WERI-Rb-1 (cell line): ENCODE measurements around the gene TMEM132A.

Experiments used
- DNase-seq: peaks from one replicate; pipeline ENCODE4 v3.0.0-alpha.2; 2020
- H3K27ac ChIP-seq: fragments of 250-450 bp; sonication (Bioruptor Pico); 2 replicates; pipeline ENCODE4 v1.5.1; 2020; ENCODE audit warnings: mild to moderate bottlenecking, moderate library complexity
- H3K27me3 ChIP-seq: fragments of 250-450 bp; sonication (Bioruptor Pico); 2 replicates; pipeline ENCODE4 v1.5.1; 2021; ENCODE audit warnings: mild to moderate bottlenecking, low read depth, moderate library complexity; ENCODE audit not compliant: insufficient read depth, severe bottlenecking
- H3K36me3 ChIP-seq: fragments of 250-450 bp; sonication (Bioruptor Pico); 2 replicates; pipeline ENCODE4 v1.5.1; 2020; ENCODE audit warnings: mild to moderate bottlenecking, moderate library complexity
- H3K4me3 ChIP-seq: 2 replicates; pipeline ENCODE4 v1.5.1; 2011; ENCODE audit warnings: low read depth, mild to moderate bottlenecking, control low read depth, low read length
- H3K9me3 ChIP-seq: fragments of 250-450 bp; sonication (Bioruptor Pico); 2 replicates; pipeline ENCODE4 v1.5.1; 2021; ENCODE audit warnings: mild to moderate bottlenecking, moderate library complexity; ENCODE audit not compliant: severe bottlenecking
- TF ChIP-seq, protein P1 (sequence below): IDR thresholded peaks from 2 replicates; pipeline ENCODE4 v1.5.1; 2011; ENCODE audit warnings: low read depth, mild to moderate bottlenecking, control low read depth, inconsistent platforms, low read length

Gene TMEM132A

DNA sequence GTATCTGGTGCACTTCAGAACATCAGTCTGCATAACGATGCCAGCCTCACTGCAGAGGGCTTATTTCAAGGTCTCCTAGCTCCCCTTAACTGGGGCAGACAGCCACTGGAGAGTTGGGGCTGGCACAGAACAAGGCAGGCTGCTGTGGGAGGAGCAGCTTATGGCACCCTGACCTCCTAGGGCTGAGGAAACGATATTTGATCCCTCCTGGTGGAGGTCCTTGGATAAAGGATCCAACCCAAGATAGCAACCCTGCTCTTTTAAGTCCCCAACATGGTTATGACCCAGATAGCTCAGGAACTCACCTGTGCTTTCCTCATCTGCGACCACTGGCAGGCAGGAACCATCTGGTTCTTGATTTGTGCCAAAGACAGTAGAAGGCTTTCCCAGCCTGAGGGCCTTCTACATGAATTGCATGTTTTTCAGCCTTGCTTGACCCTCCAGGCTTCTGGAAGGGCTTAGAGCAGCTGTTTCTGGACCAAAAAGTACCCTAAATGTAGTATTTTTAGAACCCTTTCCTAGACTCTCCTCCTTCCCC is 7.5 kb upstream of the TMEM132A start:
- Histone ChIP-seq H3K4me3 (no peak overlapping the region), H3K27ac (no peak overlapping the region), H3K9me3 (no peaks in the 10 kb centered on the region), H3K27me3 (no peaks in the 10 kb centered on the region), H3K36me3 (peaks cover 47% of the 10 kb centered on the region)
- TF ChIP-seq, protein P1, sequence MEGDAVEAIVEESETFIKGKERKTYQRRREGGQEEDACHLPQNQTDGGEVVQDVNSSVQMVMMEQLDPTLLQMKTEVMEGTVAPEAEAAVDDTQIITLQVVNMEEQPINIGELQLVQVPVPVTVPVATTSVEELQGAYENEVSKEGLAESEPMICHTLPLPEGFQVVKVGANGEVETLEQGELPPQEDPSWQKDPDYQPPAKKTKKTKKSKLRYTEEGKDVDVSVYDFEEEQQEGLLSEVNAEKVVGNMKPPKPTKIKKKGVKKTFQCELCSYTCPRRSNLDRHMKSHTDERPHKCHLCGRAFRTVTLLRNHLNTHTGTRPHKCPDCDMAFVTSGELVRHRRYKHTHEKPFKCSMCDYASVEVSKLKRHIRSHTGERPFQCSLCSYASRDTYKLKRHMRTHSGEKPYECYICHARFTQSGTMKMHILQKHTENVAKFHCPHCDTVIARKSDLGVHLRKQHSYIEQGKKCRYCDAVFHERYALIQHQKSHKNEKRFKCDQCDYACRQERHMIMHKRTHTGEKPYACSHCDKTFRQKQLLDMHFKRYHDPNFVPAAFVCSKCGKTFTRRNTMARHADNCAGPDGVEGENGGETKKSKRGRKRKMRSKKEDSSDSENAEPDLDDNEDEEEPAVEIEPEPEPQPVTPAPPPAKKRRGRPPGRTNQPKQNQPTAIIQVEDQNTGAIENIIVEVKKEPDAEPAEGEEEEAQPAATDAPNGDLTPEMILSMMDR = no peak
- no peak for DNase-seq

DNA sequence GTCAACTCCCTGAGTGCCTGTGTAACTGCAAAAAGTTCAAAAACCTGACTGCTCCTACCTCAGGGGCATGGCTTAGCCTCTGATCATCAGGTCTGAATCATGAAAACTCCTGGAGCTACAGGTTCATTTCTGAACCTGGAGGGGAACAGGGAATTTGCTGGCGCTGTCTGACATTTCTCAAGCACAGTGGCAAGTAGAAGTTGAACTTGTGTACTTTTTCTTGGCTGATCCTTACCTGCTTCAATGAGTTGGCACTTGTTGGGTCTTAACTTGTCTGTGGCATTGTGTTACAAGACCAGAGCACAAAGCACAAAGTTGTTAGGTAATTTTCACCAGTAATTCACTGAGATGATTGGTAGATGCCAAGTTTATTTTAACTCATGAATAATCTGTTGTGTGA is 7.0 kb upstream of the TMEM132A start:
- TF ChIP-seq, protein P1 = no peak
- H3K27ac ChIP-seq = no peak overlapping the region
- no peak overlapping the region for H3K4me3 ChIP-seq
- H3K9me3 ChIP-seq = no peaks in the 10 kb centered on the region
- no peak for DNase-seq
- no peaks in the 10 kb centered on the region for H3K27me3 ChIP-seq
- peaks cover 52% of the 10 kb centered on the region for H3K36me3 ChIP-seq

DNA sequence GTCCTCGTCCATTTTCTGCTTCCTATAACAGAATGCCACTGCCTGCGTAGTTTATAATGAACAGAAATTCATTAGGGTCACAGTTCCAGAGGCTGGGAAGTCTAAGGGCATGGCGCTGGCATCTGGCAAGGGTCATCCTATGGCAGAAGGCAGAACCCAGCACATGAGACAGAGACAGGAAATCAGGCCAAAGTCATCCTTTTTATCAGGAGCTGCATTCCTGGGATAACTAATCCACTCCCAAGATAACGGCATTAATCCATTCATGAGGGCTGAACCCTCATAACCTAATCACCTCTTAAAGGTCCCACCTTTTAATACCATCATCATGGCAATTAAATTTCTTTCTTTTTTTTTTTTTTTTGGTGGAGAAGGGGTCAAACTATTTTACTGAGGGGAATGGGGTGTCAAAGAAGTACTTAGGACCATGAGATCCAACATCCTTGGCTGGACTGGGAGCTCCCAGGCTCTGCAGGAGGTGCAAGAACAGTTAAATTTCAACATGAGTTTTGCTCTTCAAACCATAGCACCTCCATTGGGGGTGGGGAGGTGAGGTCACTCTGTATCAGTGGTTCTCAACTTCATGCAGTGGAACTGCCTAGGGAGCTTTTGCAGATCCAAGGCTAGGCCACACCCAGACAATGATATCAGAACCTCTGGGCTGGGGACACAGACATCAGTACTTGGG is 5.9 kb upstream of the TMEM132A start:
- TF ChIP-seq, protein P1 = no peak
- no peak for DNase-seq
- H3K36me3 ChIP-seq = peaks cover 58% of the 10 kb centered on the region
- H3K27me3 ChIP-seq = no peaks in the 10 kb centered on the region
- H3K27ac ChIP-seq = no peak overlapping the region
- H3K9me3 ChIP-seq = no peaks in the 10 kb centered on the region
- no peak overlapping the region for H3K4me3 ChIP-seq

DNA sequence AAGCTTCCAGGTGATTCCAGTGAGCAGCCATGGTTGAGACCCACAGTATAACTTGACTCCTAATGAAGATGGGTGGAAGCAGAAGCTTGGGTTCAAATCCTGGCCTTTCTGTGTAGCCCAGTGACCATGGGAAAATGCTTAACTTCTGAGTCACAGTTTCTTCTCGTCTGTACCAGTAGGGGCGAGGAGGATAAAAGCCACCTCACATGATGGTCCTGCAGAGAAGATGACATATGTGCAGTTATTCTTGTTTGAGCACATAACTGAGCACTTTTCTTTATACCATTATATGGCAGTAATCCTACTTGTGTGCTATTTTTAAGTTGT is 5.4 kb upstream of the TMEM132A start:
- TF ChIP-seq, protein P1 = no peak
- no peaks in the 10 kb centered on the region for H3K9me3 ChIP-seq
- no peak overlapping the region for H3K27ac ChIP-seq
- no peak for DNase-seq
- H3K4me3 ChIP-seq = no peak overlapping the region
- no peaks in the 10 kb centered on the region for H3K27me3 ChIP-seq
- peaks cover 58% of the 10 kb centered on the region for H3K36me3 ChIP-seq

DNA sequence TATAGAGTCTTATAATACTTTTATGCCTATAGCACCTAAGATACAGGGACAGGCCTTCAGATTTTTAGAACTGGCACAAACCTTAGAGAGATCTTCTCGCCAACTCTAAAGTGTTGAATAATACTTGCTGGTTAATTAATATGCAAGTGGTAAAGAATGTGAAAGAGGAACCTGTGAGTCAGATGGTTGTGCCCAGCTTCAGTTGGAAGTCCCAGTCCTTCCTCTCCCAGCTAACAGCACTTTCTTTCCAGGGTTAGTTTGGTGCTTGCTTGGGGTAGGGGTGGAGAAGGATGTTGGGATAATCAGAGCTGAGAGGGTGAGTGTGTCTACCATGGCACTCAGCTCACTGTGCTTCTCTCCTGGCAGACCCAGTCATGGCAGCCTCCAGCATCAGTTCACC is 4.9 kb upstream of the TMEM132A start:
- H3K9me3 ChIP-seq = no peaks in the 10 kb centered on the region
- H3K27ac ChIP-seq = no peak overlapping the region
- H3K4me3 ChIP-seq = no peak overlapping the region
- peaks cover 58% of the 10 kb centered on the region for H3K36me3 ChIP-seq
- no peaks in the 10 kb centered on the region for H3K27me3 ChIP-seq
- DNase-seq = no peak
- TF ChIP-seq, protein P1 = no peak

DNA sequence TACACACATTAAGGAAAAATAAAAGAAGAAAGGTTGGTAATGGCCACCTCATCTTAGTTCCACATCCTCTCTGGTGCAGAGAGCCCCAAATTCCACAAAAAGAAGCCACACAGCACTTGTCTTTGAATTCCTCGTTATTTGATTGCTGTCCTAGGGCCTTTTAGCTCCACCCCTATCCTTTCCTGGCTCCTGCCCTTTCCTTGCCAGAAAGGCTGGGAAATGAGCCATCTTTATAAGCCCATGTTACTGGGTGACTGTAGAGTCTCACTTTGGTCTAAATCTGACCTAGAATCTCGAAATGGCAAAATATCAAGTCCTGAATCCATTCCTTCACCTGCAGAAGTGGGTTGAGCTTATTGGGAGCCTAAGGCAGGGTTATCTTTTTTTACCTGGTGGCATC is 4.3 kb upstream of the TMEM132A start:
- H3K36me3 ChIP-seq = peaks cover 57% of the 10 kb centered on the region
- no peak overlapping the region for H3K27ac ChIP-seq

More for the DNA sequence above, 4.3 kb upstream of the TMEM132A start:
- Histone ChIP-seq H3K9me3 (no peaks in the 10 kb centered on the region), H3K27me3 (no peaks in the 10 kb centered on the region), H3K4me3 (no peak overlapping the region)
- no peak for DNase-seq
- TF ChIP-seq, protein P1 = no peak
